Activated CD8-positive, alpha-beta memory T cell treated with anti-CD3 and anti-CD28 coated beads for 4 hours (primary cell): Measurements from ENCODE around the gene CDH7.

ENCODE experiments used
- DNase-seq, 2 donors: peaks; one replicate each; pipeline ENCODE4 v3.0.0-alpha.2; 2020; ENCODE audit warnings: low read depth in 2 of 2

The CDH7 gene

GRCh38 chr18:65767406-65767805, 16.6 kb downstream of the CDH7 start:
- no peak for DNase-seq

- DNase-seq = no peak
Observed at GRCh38 chr18:65768120-65768778, 17.4 kb downstream of the CDH7 start.

GRCh38 chr18:65769652-65770051, 18.8 kb downstream of the CDH7 start:
- DNase-seq = no peak

GRCh38 chr18:65786474-65786873, 35.7 kb downstream of the CDH7 start:
- no peak for DNase-seq

GRCh38 chr18:65788373-65788772, 37.6 kb downstream of the CDH7 start:
- no peak for DNase-seq

GRCh38 chr18:65790604-65791003, 39.8 kb downstream of the CDH7 start:
- DNase-seq = no peak

- DNase-seq = no peak
Observed at GRCh38 chr18:65791719-65792118, 40.9 kb downstream of the CDH7 start.

- DNase-seq = no peak
Observed at GRCh38 chr18:65792456-65793074, 41.8 kb downstream of the CDH7 start.

GRCh38 chr18:65808759-65809158, 57.9 kb downstream of the CDH7 start:
- DNase-seq = no peak

GRCh38 chr18:65811307-65811706, 60.5 kb downstream of the CDH7 start:
- no peak for DNase-seq

- no peak for DNase-seq
Observed at GRCh38 chr18:65815506-65815905, 64.7 kb downstream of the CDH7 start.

- DNase-seq = no peak
Observed at GRCh38 chr18:65817178-65817577, 66.4 kb downstream of the CDH7 start.

GRCh38 chr18:65821911-65822310, 71.1 kb downstream of the CDH7 start:
- no peak for DNase-seq

- no peak for DNase-seq
Observed at GRCh38 chr18:65822826-65823225, 72.0 kb downstream of the CDH7 start.

- no peak for DNase-seq
Observed at GRCh38 chr18:65827444-65827843, 76.6 kb downstream of the CDH7 start.

- DNase-seq = no peak
Observed at GRCh38 chr18:65835881-65836280, 85.1 kb downstream of the CDH7 start.

- no peak for DNase-seq
Observed at GRCh38 chr18:65846107-65846506, 95.3 kb downstream of the CDH7 start.

- DNase-seq = no peak
Observed at GRCh38 chr18:65852273-65852672, 101.5 kb downstream of the CDH7 start.

GRCh38 chr18:65859075-65859474, 108.3 kb downstream of the CDH7 start:
- no peak for DNase-seq

- DNase-seq = no peak
Observed at GRCh38 chr18:65869527-65869926, 118.7 kb downstream of the CDH7 start.

- no peak for DNase-seq
Observed at GRCh38 chr18:65876310-65876709, 125.5 kb downstream of the CDH7 start.

- DNase-seq = no peak
Observed at GRCh38 chr18:65897292-65897691, 146.5 kb downstream of the CDH7 start.

GRCh38 chr18:65901522-65901921, 150.7 kb downstream of the CDH7 start:
- DNase-seq = no peak

GRCh38 chr18:65906621-65907034, 155.8 kb downstream of the CDH7 start:
- DNase-seq = no peak
